Mesendoderm (in vitro differentiated cells): ENCODE measurements around the gene IPCEF1.
A peak's percentile ranks its signal among the peaks of the same experiment; 100 is the strongest.

Experiments used
- DNase-seq: peaks from one replicate; pipeline ENCODE4 v3.0.0; 2013
- H2AK5ac ChIP-seq: 2 replicates; pipeline ENCODE4 v1.6.1; 2013; ENCODE audit warnings: low read length, inconsistent platforms
- H2BK120ac ChIP-seq: 2 replicates; pipeline ENCODE4 v1.6.1; 2013; ENCODE audit warnings: low read depth, mild to moderate bottlenecking, low read length, moderate library complexity, mixed read lengths
- H2BK15ac ChIP-seq: replicated peaks from 2 replicates; pipeline ENCODE4 v1.6.1; 2013; ENCODE audit warnings: low read depth, mild to moderate bottlenecking, moderate library complexity
- H2BK5ac ChIP-seq: 2 replicates; pipeline ENCODE4 v1.6.1; 2013; ENCODE audit warnings: low read length, inconsistent platforms
- H3K18ac ChIP-seq: 2 replicates; pipeline ENCODE4 v1.6.1; 2013; ENCODE audit warnings: mild to moderate bottlenecking, low read length, mixed read lengths
- H3K23ac ChIP-seq: one replicate; pipeline ENCODE4 v1.6.1; 2013; ENCODE audit warnings: low read length
- H3K27ac ChIP-seq: 2 replicates; pipeline ENCODE4 v1.5.1; 2013; ENCODE audit warnings: low read depth, mild to moderate bottlenecking, inconsistent platforms, low read length, moderate library complexity
- H3K27me3 ChIP-seq: 2 replicates; pipeline ENCODE4 v1.6.1; 2013; ENCODE audit warnings: low read length, control low read depth, mild to moderate bottlenecking, inconsistent platforms; ENCODE audit not compliant: insufficient read depth, poor library complexity
- H3K36me3 ChIP-seq: 2 replicates; pipeline ENCODE4 v1.6.1; 2013; ENCODE audit warnings: low read length, inconsistent platforms; ENCODE audit not compliant: control insufficient read depth, insufficient read depth
- H3K4ac ChIP-seq: one replicate; pipeline ENCODE4 v1.6.1; 2013; ENCODE audit warnings: low read depth, mild to moderate bottlenecking, low read length, moderate library complexity
- H3K4me1 ChIP-seq: 2 replicates; pipeline ENCODE4 v1.6.1; 2013; ENCODE audit warnings: low read depth, low read length, inconsistent platforms; ENCODE audit not compliant: control insufficient read depth
- H3K4me2 ChIP-seq: 2 replicates; pipeline ENCODE4 v1.6.1; 2013; ENCODE audit warnings: low read length
- H3K4me3 ChIP-seq: 2 replicates; pipeline ENCODE4 v1.5.1; 2013; ENCODE audit warnings: mild to moderate bottlenecking, low read length
- H3K56ac ChIP-seq: one replicate; pipeline ENCODE4 v1.6.1; 2013; ENCODE audit warnings: low read length
- H3K79me1 ChIP-seq: 2 replicates; pipeline ENCODE4 v1.6.1; 2013; ENCODE audit warnings: low read length, inconsistent platforms
- H3K79me2 ChIP-seq: 2 replicates; pipeline ENCODE4 v1.6.1; 2013; ENCODE audit warnings: mild to moderate bottlenecking, low read length; ENCODE audit not compliant: control insufficient read depth, insufficient read depth
- H3K9ac ChIP-seq: 2 replicates; pipeline ENCODE4 v1.6.1; 2013; ENCODE audit warnings: low read length, inconsistent platforms
- H4K5ac ChIP-seq: one replicate; pipeline ENCODE4 v1.6.1; 2013; ENCODE audit warnings: low read length
- H4K8ac ChIP-seq: one replicate; pipeline ENCODE4 v1.6.1; 2013; ENCODE audit warnings: low read depth, mild to moderate bottlenecking, control low read depth, low read length, moderate library complexity
- WGBS: extraction: QIAGEN DNeasy Blood & Tissue Kit; methylation state at CpG from one replicate; pipeline ENCODE4 v1.1.7; 2013; ENCODE audit warnings: low lambda C conversion rate, missing lambda C conversion rate; ENCODE audit not compliant: insufficient coverage; ENCODE audit errors: extremely low coverage; 5-methylcytosine and 5-hydroxymethylcytosine counted together

Gene IPCEF1

GRCh38 chr6:154222716-154223115 is 133.9 kb downstream of the IPCEF1 start:
- no peaks in the 10 kb centered on the region for H3K79me2 ChIP-seq
- no peak overlapping the region for H3K18ac ChIP-seq
- H4K8ac ChIP-seq: no peak overlapping the region
- H3K9ac ChIP-seq: no peak overlapping the region
- peaks cover 2% of the 10 kb centered on the region for H3K4me1 ChIP-seq
- H3K4ac ChIP-seq: no peak overlapping the region
- H3K27me3 ChIP-seq: no peaks in the 10 kb centered on the region
- H3K36me3 ChIP-seq: no peaks in the 10 kb centered on the region
- WGBS: no CpG with 5 or more reads among the region's 6 CpGs
- no peak overlapping the region for H3K56ac ChIP-seq
- no peak overlapping the region for H3K4me3 ChIP-seq
- H2BK15ac ChIP-seq: no peak overlapping the region
- H4K5ac ChIP-seq: no peak overlapping the region
- H2BK5ac ChIP-seq: no peak overlapping the region
- H3K4me2 ChIP-seq: no peak overlapping the region
- DNase-seq: no peak
- no peak overlapping the region for H2AK5ac ChIP-seq
- no peak overlapping the region for H2BK120ac ChIP-seq
- H3K27ac ChIP-seq: no peak overlapping the region
- no peaks in the 10 kb centered on the region for H3K79me1 ChIP-seq
- H3K23ac ChIP-seq: no peak overlapping the region

- no CpG with 5 or more reads among the region's 6 CpGs for WGBS
- Histone ChIP-seq H3K79me1 (no peaks in the 10 kb centered on the region), H4K8ac (no peak overlapping the region), H3K56ac (no peak overlapping the region), H3K79me2 (no peaks in the 10 kb centered on the region), H3K23ac (no peak overlapping the region), H3K9ac (no peak overlapping the region), H2BK15ac (no peak overlapping the region), H3K18ac (no peak overlapping the region), H3K36me3 (no peaks in the 10 kb centered on the region), H3K4me3 (no peak overlapping the region), H2BK5ac (no peak overlapping the region), H3K4ac (no peak overlapping the region), H4K5ac (no peak overlapping the region), H3K4me2 (no peak overlapping the region), H3K27ac (no peak overlapping the region), H2AK5ac (no peak overlapping the region), H3K4me1 (peaks cover 2% of the 10 kb centered on the region), H2BK120ac (no peak overlapping the region), H3K27me3 (no peaks in the 10 kb centered on the region)
- peak; percentile 33 for DNase-seq
These were observed 137.4 kb downstream of the IPCEF1 start for GRCh38 chr6:154219250-154219649.

- WGBS: no CpG with 5 or more reads among the region's 6 CpGs
- H2AK5ac ChIP-seq: no peak overlapping the region
- no peak overlapping the region for H3K4me3 ChIP-seq
- peaks cover 2% of the 10 kb centered on the region for H3K4me1 ChIP-seq
- H3K36me3 ChIP-seq: no peaks in the 10 kb centered on the region
- no peak overlapping the region for H3K18ac ChIP-seq
- H2BK15ac ChIP-seq: no peak overlapping the region
- no peaks in the 10 kb centered on the region for H3K79me1 ChIP-seq
- no peak overlapping the region for H3K9ac ChIP-seq
- H3K27me3 ChIP-seq: no peaks in the 10 kb centered on the region
- no peak overlapping the region for H4K8ac ChIP-seq
- H3K56ac ChIP-seq: no peak overlapping the region
- DNase-seq: no peak
- no peak overlapping the region for H2BK5ac ChIP-seq
- H4K5ac ChIP-seq: no peak overlapping the region
- H3K23ac ChIP-seq: no peak overlapping the region
- H3K79me2 ChIP-seq: no peaks in the 10 kb centered on the region
- no peak overlapping the region for H3K4me2 ChIP-seq
- no peak overlapping the region for H3K27ac ChIP-seq
- no peak overlapping the region for H2BK120ac ChIP-seq
- no peak overlapping the region for H3K4ac ChIP-seq
These were observed 137.8 kb downstream of the IPCEF1 start for GRCh38 chr6:154218787-154219186.

DNA sequence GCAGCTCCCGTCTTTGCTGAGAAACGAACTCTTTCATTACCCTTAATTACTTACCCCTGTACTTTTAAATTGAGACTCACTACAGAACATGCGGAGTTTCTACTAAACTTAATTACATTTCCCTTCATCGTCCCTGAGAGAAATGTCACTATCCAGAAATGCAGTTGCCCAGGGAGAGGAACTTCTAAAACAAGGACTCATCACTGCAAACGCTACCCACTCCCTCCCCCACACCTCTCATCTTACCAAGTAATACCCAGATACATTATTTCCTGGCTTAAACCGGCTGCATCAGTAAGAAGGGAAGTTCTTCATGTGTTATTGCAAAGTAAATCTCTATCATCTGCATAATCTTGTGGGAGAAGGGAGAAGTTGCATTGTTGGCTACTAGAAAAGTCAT is 138.3 kb downstream of the IPCEF1 start:
- no peak overlapping the region for H2BK15ac ChIP-seq
- peaks cover 2% of the 10 kb centered on the region for H3K4me1 ChIP-seq
- H3K27ac ChIP-seq: no peak overlapping the region
- no peak overlapping the region for H2BK5ac ChIP-seq
- H4K5ac ChIP-seq: no peak overlapping the region
- H3K79me1 ChIP-seq: no peaks in the 10 kb centered on the region
- H3K4me2 ChIP-seq: no peak overlapping the region
- no peak overlapping the region for H3K23ac ChIP-seq
- no peak overlapping the region for H2BK120ac ChIP-seq
- H3K18ac ChIP-seq: no peak overlapping the region
- H3K79me2 ChIP-seq: no peaks in the 10 kb centered on the region
- no peak overlapping the region for H3K4ac ChIP-seq
- no peak overlapping the region for H2AK5ac ChIP-seq
- no peak overlapping the region for H3K9ac ChIP-seq
- no peak for DNase-seq
- H3K27me3 ChIP-seq: no peaks in the 10 kb centered on the region
- no peak overlapping the region for H3K4me3 ChIP-seq
- WGBS: no CpG with 5 or more reads among the region's 6 CpGs
- no peaks in the 10 kb centered on the region for H3K36me3 ChIP-seq
- no peak overlapping the region for H3K56ac ChIP-seq
- H4K8ac ChIP-seq: no peak overlapping the region

DNA sequence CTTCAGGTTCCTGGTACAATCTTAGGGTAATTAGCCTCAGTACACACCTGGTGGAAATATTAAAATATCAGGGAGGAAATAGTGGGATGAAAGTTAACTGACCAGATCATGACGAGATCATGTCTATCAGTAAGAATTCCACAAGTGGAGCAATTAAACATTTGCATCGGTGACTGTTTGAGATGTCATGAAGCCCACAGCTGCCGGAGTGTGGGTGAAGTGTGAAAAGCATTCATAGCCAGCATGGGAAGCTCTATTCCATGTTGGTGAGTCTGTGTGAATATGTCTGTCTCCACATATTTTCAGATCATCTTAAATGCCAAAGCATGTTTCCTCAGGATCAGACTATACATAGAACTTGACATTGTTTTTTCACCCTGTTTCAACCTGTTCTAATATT is 142.8 kb downstream of the IPCEF1 start:
- no peak overlapping the region for H4K5ac ChIP-seq
- DNase-seq: no peak
- H2BK15ac ChIP-seq: no peak overlapping the region
- no peak overlapping the region for H3K23ac ChIP-seq
- H2BK120ac ChIP-seq: no peak overlapping the region
- H3K4ac ChIP-seq: no peak overlapping the region
- H4K8ac ChIP-seq: no peak overlapping the region
- no peaks in the 10 kb centered on the region for H3K79me1 ChIP-seq
- H3K36me3 ChIP-seq: no peaks in the 10 kb centered on the region
- H3K9ac ChIP-seq: no peak overlapping the region
- no peak overlapping the region for H3K18ac ChIP-seq
- no peak overlapping the region for H3K4me3 ChIP-seq
- no peak overlapping the region for H3K27ac ChIP-seq
- no peak overlapping the region for H2BK5ac ChIP-seq
- no peaks in the 10 kb centered on the region for H3K27me3 ChIP-seq
- no peaks in the 10 kb centered on the region for H3K79me2 ChIP-seq
- H2AK5ac ChIP-seq: no peak overlapping the region
- no peak overlapping the region for H3K56ac ChIP-seq
- H3K4me2 ChIP-seq: no peak overlapping the region
- no peaks in the 10 kb centered on the region for H3K4me1 ChIP-seq
- no CpG with 5 or more reads among the region's 3 CpGs for WGBS

GRCh38 chr6:154210678-154211077 is 145.9 kb downstream of the IPCEF1 start:
- H3K4me3 ChIP-seq: no peak overlapping the region
- H3K36me3 ChIP-seq: no peaks in the 10 kb centered on the region

More at GRCh38 chr6:154210678-154211077, 145.9 kb downstream of the IPCEF1 start:
- no peak for DNase-seq
- Histone ChIP-seq H2AK5ac (no peak overlapping the region), H4K8ac (no peak overlapping the region), H3K27me3 (no peaks in the 10 kb centered on the region), H3K27ac (no peak overlapping the region), H3K18ac (no peak overlapping the region), H4K5ac (no peak overlapping the region), H3K23ac (no peak overlapping the region), H3K9ac (no peak overlapping the region), H2BK5ac (no peak overlapping the region), H3K79me1 (no peaks in the 10 kb centered on the region), H2BK120ac (no peak overlapping the region), H3K79me2 (no peaks in the 10 kb centered on the region), H3K4ac (no peak overlapping the region), H3K56ac (no peak overlapping the region), H3K4me2 (no peak overlapping the region), H2BK15ac (no peak overlapping the region), H3K4me1 (no peaks in the 10 kb centered on the region)
